B cell (primary cell): Measurements from ENCODE around the gene ZFP36L1.

Experiments used
- CTCF ChIP-seq: fragments of 200-600 bp; IDR thresholded peaks from one replicate; pipeline ENCODE4 v1.8.0; 2022; ENCODE audit warnings: antibody characterized with exemption, mild to moderate bottlenecking
- EZH2 ChIP-seq: IDR thresholded peaks from 2 replicates; pipeline ENCODE4 v1.6.1; 2012; ENCODE audit warnings: borderline replicate concordance, low read depth, mild to moderate bottlenecking, moderate library complexity, low read length; ENCODE audit not compliant: insufficient read depth, poor library complexity, severe bottlenecking

DNA sequence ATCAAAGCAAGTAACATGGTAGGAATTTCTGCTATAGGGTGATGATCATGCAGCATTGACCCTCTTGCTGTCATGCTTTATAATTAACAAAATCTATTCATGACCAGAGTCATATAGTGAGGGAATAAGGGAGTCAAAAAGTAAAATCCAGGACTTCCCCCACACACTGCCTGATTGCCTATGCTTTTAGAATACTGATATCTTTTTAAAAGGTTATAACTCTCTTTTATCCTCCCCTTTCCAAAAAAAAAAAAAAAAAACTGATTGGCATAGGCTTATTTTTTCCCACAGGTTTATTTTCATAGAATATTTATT, 51.4 kb downstream of the ZFP36L1 start:
- no peak for TF ChIP-seq CTCF
- no peak for TF ChIP-seq EZH2
